ENCODE results near the gene ZNF211.

DNA sequence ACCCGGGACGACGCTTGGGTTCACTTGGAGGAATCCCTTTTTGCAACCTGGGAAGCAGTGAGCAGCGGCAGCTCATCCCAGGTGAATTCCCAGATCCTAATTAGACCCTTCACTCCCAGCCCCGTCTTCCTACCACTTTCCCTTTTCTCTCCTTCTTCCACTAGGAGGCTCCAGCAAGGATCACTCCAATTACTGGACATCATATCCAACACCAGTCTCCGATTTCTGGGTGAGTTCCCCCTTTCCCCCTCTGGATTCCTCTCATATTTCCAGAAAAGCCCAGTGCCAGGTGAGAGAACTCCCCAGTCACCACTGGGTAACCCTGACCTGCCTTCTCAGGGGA is 18.7 kb downstream of the ZNF211 start:
- TF ChIP-seq EZH2phosphoT487 (IDR thresholded peaks at IDR 0.05; ENCODE audit: borderline replicate concordance) (no peak), FOSL1 (IDR thresholded peaks at IDR 0.05; ENCODE audit: low read depth) (no peak), ZFX (IDR thresholded peaks at IDR 0.05) (no peak), EGR1 (IDR thresholded peaks at IDR 0.05; ENCODE audit: low read depth) (no peak), POLR2A (IDR thresholded peaks at IDR 0.05; ENCODE audit: borderline replicate concordance, extremely low read depth, insufficient read depth, insufficient read length) (no peak), RAD21 (IDR thresholded peaks at IDR 0.05; ENCODE audit: low read depth) (no peak), POLR2AphosphoS5 (IDR thresholded peaks at IDR 0.05; ENCODE audit: low read depth, low read length) (no peak), ZNF274 (IDR thresholded peaks at IDR 0.05; ENCODE audit: low read depth, low read length) (no peak), SP1 (IDR thresholded peaks at IDR 0.05; ENCODE audit: low read depth) (no peak)
- TF ChIP-seq, protein P1, sequence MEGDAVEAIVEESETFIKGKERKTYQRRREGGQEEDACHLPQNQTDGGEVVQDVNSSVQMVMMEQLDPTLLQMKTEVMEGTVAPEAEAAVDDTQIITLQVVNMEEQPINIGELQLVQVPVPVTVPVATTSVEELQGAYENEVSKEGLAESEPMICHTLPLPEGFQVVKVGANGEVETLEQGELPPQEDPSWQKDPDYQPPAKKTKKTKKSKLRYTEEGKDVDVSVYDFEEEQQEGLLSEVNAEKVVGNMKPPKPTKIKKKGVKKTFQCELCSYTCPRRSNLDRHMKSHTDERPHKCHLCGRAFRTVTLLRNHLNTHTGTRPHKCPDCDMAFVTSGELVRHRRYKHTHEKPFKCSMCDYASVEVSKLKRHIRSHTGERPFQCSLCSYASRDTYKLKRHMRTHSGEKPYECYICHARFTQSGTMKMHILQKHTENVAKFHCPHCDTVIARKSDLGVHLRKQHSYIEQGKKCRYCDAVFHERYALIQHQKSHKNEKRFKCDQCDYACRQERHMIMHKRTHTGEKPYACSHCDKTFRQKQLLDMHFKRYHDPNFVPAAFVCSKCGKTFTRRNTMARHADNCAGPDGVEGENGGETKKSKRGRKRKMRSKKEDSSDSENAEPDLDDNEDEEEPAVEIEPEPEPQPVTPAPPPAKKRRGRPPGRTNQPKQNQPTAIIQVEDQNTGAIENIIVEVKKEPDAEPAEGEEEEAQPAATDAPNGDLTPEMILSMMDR (IDR thresholded peaks at IDR 0.05 in 2 of 3, conservative IDR thresholded peaks at IDR 0.05 in 1 of 3; ENCODE audit: borderline replicate concordance in 1 of 3, insufficient read depth in 1 of 3, low read depth in 2 of 3, low read length in 2 of 3), result 0 out of 6 replicates have a peak, but pooled peaks of 1 of the 3 experiments have one; percentile 4
- TF ChIP-seq, protein P2, sequence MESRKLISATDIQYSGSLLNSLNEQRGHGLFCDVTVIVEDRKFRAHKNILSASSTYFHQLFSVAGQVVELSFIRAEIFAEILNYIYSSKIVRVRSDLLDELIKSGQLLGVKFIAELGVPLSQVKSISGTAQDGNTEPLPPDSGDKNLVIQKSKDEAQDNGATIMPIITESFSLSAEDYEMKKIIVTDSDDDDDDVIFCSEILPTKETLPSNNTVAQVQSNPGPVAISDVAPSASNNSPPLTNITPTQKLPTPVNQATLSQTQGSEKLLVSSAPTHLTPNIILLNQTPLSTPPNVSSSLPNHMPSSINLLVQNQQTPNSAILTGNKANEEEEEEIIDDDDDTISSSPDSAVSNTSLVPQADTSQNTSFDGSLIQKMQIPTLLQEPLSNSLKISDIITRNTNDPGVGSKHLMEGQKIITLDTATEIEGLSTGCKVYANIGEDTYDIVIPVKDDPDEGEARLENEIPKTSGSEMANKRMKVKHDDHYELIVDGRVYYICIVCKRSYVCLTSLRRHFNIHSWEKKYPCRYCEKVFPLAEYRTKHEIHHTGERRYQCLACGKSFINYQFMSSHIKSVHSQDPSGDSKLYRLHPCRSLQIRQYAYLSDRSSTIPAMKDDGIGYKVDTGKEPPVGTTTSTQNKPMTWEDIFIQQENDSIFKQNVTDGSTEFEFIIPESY (IDR thresholded peaks at IDR 0.05; ENCODE audit: extremely low read depth, insufficient replicate concordance, low read length), result no peak

Measured in HCT116 (cell line).